HG02885 (cell line): ENCODE data around the gene DLG2.
A peak's percentile ranks its signal among the peaks of the same experiment; 100 is the strongest.

Experiments
- ATAC-seq: cut with Tn5 transposase; IDR thresholded peaks from one replicate; pipeline ENCODE4 v1.9.1; 2021; ENCODE audit warnings: mild to moderate bottlenecking; ENCODE audit not compliant: unreplicated experiment, poor library complexity

DLG2 gene

DNA sequence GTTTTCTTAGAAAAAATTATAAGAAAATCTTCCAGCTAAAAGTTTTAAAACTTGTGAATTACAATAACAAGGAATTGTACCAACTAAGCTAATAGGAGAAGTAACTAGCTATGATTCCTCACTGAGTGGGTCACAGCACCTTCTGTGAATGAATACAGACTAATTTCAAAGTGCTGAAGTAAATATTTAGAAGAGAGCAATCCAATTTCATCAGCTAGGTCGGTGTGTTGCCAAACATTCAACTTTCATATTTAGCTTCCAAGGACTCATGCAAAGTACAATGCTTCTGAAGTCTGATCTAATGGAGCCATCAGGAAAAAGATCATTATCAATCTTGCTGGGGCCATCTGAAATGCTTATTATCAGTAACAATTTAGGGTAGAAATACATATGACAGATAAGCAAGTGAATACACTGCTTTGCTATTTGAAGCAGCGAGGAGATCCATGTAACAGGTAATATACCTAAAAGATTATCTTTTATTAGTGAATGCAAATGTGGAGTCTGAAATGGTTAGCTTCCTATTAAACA is 1590.4 kb downstream of the DLG2 start:
- ATAC-seq: no peak

GRCh38 chr11:84035645-84036044 is 1591.5 kb downstream of the DLG2 start:
- no peak for ATAC-seq

GRCh38 chr11:84034484-84034883 is 1592.7 kb downstream of the DLG2 start:
- ATAC-seq: no peak

DNA sequence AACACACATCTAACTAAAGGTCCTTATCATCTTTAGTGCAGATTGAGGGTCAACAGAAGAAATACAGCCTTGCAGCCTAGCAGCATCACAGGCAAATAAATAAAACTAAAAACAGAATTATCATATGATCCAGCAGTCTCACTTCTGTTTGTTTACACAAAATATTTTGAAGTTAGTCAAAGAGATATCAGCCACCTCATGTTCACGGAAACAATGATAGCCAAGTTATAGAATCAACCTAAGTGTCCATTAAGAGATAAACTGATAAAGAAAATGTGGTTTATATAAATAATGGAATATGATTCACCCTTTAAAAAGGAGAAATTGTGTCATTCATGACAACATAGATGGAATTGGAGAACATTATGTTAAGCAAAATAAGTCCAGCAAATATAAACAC is 1602.9 kb downstream of the DLG2 start:
- ATAC-seq: no peak

- no peak for ATAC-seq
These were observed 1604.4 kb downstream of the DLG2 start for GRCh38 chr11:84022695-84023094.

- no peak for ATAC-seq
These were observed 1604.9 kb downstream of the DLG2 start for GRCh38 chr11:84022201-84022600.

DNA sequence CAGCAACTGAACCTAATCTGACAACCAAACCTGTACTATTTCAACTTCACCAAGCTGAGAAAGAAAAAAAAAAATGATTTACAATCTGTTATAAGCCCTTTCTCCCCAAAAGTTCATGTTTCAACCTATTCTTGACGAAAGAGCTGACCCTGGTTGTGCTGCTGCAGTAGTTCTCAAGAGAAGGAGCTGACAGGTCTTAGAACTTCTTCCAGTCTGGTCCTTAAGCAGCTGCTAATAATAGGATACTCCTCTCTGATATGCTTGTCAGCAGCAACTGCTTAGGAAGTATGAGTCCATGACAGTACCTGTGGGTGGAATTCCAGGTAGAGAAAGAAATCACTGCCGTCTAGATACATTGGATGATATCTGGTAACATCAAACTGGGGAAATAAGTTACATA is 1605.9 kb downstream of the DLG2 start:
- no peak for ATAC-seq

- ATAC-seq: no peak
These were observed 1607.5 kb downstream of the DLG2 start for GRCh38 chr11:84019571-84020194.

GRCh38 chr11:84014539-84014938 is 1612.6 kb downstream of the DLG2 start:
- ATAC-seq: no peak

DNA sequence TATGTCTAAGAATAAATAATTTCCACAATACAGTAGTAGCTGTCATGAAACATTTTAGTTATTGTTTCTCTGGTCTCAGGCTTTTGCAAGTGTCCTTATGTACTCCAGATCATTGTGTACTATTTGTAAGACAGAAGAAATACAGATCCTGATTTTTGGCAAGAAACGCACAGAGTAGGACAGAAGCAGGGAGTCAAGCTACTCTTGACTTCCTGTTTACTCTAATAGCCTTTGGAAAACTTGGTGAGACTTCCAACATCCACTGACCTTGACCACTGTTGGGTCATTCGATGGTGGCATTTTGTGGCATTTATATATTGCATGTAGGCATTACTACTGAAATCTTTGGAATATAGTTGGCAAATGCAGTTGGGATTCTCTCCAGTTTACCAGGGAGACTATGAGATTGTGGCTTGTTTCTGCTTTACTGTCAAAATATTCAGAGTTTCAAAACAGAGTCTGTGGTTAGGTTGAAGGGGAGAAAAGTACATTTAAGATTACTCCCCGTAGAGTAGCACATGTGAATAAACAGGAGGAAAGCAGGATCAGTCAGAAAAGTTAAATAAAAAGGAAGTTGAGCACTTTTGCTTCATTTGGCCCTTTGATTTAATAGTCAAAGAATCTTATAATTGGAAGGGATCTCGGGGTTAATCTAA is 1614.8 kb downstream of the DLG2 start:
- no peak for ATAC-seq

GRCh38 chr11:84003181-84003580 is 1624.0 kb downstream of the DLG2 start:
- ATAC-seq: no peak

DNA sequence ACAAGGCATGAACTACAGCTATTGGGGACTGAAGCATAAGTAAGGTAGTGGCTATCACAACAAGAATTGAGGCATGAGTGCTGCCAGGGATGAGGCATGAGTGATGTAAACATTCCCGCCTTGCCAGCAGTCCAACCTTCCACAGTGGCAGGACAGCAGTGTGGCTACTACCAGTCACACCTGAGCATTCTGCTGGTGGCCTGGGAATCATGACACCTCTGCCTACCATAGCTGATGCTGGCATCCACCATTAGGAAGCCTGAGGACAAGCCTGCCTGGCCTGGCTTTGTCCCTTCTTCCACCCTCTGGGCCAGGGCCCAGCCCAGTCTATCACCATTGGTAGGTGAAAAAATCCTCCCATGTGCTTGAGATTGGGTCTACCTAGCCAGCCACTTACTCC is 1628.2 kb downstream of the DLG2 start:
- no peak for ATAC-seq

GRCh38 chr11:83990160-83990733 is 1636.9 kb downstream of the DLG2 start:
- ATAC-seq: no peak

DNA sequence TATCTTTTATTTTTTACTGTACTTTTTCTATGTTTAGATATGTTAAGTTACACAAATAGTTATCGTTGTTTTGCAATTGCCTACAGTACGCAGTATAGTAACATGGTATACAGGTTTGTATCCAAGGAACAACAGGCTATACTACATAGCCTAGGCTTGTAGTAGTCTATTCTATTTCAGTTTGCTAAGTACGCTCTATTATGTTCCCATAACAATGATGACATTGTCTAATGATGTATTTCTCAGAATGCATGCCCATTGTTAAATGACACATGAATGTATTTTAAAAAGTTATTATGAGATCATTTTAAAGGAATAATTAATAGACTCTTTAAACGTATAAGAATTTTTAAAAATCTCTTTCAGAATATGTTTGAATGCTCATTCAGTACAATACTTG is 1644.3 kb downstream of the DLG2 start:
- ATAC-seq: no peak

GRCh38 chr11:83979593-83979992 is 1647.6 kb downstream of the DLG2 start:
- no peak for ATAC-seq

GRCh38 chr11:83978942-83979341 is 1648.2 kb downstream of the DLG2 start:
- no peak for ATAC-seq

- peak; percentile 36 for ATAC-seq
These were observed 1651.1 kb downstream of the DLG2 start for GRCh38 chr11:83976086-83976485.

- no peak for ATAC-seq
These were observed 1654.6 kb downstream of the DLG2 start for GRCh38 chr11:83972536-83972935.

- ATAC-seq: peak; percentile 49
These were observed 1656.1 kb downstream of the DLG2 start for GRCh38 chr11:83971063-83971462.

DNA sequence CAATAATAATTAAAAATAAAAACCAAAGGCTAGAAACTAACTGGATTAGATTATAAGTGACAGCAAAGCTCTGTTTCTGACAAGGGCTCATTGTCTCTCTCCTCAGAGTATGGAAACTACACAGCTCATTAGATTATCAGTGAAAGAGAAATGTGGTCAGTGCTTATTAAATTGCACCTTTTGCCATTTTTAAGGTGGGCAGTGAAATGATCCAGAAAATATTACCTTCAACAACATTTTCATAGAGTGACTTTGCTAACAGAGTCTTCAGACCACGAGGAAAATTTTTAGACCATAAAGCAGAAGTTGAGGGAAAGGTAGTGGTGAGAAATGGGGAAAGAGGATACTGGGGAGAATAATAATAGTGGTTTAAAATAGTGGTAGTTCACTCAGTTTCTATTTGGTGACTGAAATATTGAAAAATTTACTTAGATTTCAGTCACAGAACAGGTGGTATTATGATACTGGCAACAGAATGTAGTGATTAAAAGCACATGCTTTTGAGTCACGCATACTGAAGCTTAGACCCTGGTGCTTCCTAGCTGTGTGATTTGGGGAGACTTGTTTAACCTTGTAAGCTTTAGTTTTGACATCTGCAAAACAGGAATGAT is 1657.0 kb downstream of the DLG2 start:
- peak; percentile 83 for ATAC-seq
